Activated CD8-positive, alpha-beta memory T cell treated with anti-CD3 and anti-CD28 coated beads, Interleukin-2, amount 50 U/mL, for 4 hours (primary cell): Measurements from ENCODE around the gene PKP1.

ENCODE experiments used
- DNase-seq: peaks from one replicate; pipeline ENCODE4 v3.0.0-alpha.2; 2020

Gene PKP1

GRCh38 chr1:201311356-201312011, 28.2 kb downstream of the PKP1 start:
- DNase-seq = no peak

DNA sequence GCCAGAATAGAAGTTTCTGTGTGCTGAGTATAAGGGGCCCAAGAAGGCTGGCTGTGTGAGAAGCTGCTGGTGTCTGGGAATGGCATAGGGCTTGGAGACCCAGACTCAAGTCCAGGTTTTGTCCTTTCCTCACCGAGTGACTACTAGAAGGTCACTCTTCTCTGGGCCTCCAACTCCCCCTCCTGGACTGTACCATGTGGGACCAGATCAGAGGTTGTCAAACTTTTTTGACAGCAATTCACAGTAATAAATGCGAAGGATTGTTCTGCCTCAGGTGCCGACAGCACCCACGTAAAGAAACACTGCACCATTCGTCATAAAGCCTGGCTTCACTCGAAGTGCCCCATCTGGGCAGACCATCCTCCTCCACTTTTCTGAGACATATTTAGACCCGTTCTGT, 29.0 kb downstream of the PKP1 start:
- no peak for DNase-seq

GRCh38 chr1:201313086-201313485, 29.8 kb downstream of the PKP1 start:
- no peak for DNase-seq

- DNase-seq = no peak
Observed at GRCh38 chr1:201316556-201316955, 33.2 kb downstream of the PKP1 start.

- no peak for DNase-seq
Observed at GRCh38 chr1:201317551-201317950, 34.2 kb downstream of the PKP1 start.

DNA sequence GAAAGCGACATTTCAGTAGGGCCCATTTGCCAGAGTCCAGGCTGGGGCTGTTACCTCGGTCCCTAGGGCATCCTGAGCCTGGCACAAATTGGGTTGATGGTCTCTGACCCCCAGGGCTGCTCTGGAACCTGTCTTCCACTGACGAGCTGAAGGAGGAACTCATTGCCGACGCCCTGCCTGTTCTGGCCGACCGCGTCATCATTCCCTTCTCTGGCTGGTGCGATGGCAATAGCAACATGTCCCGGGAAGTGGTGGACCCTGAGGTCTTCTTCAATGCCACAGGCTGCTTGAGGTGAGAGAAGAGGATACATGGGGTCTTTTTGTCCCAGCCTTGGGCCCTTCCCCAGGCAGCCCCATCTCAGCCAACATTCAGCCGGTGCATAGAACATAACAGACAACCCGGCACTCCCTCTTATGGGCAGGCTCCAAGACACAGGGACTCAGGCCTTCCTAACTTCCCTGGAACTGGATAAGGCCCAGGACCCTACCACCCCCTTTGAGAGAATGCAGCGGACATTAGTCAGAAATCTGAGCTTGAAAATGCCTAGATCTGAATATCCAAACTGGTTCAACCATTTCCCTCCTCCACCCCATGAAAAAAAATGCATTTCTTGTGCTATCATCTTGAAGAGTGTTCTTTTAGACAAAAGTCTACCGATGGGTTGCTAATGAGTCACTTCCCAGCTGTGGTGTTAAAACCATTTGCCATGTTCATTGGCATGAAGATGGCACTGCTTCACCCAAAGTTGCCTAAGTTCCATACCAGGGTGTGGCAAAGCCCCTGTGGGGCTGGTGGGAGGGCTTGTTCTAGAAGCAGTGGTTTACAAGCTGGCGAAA, 35.4 kb downstream of the PKP1 start:
- DNase-seq = no peak

DNA sequence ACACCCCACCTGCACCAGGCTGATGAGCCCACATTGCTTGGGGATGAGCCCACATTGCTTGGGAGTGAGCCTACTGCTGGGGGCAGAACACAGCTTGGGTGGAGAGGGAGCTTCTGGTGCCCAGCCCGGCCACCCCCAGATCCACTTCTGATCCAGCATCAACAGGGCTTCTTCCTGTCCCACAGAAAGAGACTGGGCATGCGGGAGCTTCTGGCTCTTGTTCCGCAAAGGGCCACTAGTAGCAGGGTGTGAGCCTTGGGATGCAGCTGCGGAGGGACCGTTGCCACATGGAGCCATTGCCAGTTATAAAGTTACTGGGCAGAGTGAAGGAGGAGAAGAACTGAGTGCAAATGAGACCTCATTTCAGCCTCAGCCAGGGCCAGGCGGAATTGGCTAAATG, 36.3 kb downstream of the PKP1 start:
- no peak for DNase-seq

DNA sequence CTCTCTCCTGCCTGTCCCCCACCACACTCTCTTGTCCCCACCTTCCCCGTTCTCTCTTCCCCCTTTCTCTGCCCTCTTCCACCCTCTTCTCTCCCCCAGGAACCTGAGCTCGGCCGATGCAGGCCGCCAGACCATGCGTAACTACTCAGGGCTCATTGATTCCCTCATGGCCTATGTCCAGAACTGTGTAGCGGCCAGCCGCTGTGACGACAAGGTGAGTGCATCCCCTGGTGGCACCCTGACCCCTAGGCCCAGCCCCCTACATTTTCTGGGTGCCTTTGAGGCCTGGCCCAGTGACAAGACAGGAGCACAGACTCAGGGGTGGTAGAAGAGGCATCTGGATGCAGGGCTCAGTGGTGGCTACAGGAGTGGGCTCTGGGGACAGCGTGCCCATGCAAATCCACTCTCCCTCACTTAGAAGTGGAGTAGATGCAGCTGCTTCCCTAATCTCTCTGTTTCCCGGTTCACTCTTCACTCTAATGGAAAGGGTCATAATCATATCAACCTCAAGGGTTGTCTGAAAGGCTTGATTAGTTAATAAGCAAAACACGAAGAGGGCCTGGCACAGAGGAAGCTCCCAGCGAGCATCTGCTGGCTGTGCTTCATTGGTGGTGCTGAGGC, 37.0 kb downstream of the PKP1 start:
- no peak for DNase-seq

DNA sequence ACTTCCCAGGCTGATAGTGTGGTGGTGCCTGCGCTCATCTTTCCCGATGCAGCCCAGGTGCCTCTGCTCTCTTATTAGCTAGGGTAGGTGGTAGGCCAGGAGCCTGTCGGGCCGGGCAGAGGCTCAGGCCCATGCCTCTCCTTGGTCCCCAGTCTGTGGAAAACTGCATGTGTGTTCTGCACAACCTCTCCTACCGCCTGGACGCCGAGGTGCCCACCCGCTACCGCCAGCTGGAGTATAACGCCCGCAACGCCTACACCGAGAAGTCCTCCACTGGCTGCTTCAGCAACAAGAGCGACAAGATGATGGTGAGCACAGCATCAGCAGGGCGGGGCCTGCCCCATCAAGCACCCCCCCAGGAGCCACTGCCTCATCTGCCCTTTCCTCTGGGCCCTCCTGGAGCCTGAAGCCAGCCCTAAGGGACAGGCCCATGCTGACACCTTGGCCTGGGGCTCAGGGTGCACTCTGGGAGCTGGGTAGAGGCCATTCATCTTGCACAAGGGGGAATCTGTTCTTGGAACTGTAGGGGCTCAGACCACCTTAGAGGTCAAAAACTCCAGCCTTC, 38.6 kb downstream of the PKP1 start:
- no peak for DNase-seq

DNA sequence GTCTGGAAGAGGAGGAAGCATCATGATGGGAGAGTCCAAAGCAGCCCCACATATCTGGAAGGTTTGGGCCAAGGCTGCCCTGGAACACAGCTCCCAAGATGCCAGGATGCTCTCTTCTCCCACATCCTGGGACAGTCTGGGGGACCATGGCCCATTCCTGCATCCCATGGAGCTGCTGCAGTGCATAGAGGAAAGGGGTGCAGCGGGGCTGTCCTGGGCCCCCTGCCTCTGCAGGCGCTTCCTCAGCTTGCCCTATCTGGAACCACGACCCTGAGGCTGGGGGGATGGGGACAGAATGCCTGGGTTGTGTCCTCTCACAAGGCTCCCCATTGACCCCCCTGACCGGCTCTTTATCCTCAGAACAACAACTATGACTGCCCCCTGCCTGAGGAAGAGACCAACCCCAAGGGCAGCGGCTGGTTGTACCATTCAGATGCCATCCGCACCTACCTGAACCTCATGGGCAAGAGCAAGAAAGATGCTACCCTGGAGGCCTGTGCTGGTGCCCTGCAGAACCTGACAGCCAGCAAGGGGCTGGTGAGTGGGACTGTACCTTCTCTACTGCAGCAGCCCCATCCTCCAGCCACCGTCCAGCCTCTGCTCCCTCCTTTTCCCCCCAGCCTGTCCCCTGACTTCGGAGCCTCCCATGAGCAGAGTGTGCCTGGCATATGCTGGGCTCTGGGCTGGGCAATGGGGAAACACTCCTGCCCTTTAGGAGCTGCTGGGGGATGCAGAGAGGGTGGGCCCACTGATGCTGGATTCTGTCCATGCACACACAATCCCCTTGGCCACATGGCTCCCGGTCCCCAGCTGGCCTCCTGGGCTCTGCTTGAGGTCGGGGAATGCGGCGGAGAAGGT, 39.6 kb downstream of the PKP1 start:
- no peak for DNase-seq

DNA sequence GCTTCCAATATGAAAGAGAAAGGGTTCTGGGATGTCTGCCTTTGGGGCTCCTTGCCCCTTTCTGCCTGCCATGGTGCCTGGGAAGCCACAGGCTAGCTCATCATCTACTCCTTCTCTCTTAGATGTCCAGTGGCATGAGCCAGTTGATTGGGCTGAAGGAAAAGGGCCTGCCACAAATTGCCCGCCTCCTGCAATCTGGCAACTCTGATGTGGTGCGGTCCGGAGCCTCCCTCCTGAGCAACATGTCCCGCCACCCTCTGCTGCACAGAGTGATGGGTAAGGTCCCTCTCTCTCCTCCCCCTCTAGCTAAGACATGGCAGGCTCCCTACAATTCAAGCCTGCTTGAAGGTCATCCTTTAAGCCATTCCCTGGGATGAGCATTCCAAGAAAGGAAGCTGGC, 41.0 kb downstream of the PKP1 start:
- no peak for DNase-seq

DNA sequence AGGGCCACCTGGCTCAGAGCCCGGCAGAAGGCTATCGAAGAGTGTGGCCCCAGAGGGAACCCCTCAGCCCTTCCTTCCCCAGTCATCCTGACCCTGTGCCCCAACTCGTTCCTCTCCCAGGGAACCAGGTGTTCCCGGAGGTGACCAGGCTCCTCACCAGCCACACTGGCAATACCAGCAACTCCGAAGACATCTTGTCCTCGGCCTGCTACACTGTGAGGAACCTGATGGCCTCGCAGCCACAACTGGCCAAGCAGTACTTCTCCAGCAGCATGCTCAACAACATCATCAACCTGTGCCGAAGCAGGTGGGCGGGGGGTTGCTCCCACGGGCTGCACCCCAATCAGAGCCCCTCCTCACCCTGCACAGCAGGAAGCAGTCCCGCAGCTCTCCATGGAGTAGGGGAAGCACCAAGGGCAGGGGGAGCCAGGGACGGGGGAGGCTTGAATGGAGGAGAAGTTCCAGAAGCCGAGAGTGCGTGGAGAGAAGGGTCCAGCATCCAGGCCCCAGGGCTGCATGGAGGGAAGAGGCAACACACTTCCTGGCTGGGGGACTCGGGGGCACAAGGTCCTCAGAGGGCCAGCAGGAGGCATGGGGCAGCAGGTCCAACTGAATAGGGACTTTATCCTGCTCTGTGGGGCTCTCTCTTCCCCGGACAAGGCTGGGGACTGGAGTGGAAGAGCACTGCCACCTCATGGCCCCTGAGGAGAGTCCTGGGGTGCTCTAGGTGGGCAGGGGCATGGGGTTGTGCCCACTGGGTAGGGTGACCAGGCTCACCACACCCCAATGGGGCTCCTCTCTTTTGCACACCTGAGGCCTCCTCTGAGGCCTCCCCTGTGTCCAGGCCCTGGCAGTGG, 41.7 kb downstream of the PKP1 start:
- no peak for DNase-seq

- no peak for DNase-seq
Observed at GRCh38 chr1:201325678-201326060, 42.4 kb downstream of the PKP1 start.

DNA sequence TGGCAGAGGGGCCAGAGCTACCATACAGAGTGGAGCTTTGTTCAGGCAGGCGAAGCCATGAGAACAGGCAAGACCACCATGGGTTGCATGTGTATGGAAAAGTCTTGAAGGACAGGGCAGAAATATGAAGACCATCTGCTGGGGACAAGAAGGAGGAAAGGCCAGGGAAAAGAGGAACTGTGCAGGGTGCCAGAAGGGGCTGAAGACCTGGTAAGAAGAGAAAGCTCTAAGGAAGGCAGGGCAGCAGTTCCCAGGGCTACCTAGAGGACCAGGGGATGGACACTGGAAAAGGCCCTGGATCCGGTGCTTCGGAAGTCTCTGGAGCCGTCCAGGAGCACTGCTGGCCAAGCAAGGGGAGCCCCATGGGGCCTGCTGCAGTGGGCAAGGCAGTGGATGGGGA, 43.4 kb downstream of the PKP1 start:
- no peak for DNase-seq

DNA sequence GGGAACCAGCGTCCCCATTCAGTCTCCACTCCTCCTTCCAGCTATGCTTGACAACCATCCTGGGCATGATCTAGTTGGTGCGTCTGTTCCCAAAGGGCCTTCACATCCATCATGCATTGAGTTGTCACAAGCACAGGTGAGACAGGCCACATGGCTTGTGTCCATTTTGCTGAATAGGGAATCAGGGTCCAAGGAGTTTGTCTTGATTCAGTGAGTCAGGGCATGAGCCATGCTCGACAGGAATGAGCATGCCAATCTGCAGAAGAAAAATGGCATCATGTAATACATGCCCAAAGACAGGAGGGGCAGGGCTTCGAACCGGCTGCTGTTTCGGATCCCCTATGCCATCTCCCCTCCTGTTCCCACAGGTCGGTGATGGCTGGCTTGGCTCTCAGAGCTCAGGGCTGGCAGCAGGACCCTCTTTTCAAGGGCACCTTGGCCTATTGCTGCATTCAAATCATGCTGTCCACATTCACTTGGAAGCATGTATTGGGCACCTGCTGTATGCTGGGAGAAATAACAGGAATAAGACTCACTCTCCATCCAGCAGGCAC, 44.5 kb downstream of the PKP1 start:
- DNase-seq = no peak

DNA sequence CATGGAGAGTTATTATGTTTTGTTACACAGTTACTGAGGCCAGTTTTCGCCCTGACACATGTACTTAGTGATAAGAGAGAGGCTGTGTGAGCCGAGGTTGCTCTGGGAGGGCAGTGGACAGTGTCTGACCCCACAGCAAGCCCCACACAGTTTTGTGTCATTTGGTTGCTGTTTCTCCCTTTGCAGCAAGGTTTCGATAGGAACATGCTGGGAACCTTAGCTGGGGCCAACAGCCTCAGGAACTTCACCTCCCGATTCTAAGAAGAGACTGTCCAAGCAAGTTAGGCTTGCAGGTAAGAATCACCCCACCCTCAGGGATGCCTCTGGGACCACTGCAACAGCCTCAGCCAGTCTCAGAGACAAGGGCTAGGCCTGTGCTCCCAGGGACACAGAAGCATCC, 45.3 kb downstream of the PKP1 start:
- no peak for DNase-seq

DNA sequence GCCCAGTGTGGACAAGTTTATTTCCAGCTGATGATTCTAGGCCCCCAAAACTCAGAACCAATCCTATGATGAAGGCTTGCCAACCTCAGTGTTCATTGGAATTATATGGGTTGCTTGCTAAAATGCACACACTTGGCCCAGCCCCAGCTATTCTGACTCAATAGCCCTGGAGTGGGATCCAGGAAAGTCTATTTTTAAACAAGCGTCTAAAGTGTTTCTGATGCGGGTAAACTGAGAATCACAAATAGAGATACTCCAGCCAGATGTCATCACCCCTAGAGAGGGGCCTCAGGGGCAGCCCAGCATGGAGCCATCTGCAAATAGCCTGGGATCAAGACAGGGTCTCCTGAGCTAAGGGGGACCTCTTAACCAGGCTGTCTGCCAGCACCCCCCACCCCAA, 46.0 kb downstream of the PKP1 start:
- no peak for DNase-seq

DNA sequence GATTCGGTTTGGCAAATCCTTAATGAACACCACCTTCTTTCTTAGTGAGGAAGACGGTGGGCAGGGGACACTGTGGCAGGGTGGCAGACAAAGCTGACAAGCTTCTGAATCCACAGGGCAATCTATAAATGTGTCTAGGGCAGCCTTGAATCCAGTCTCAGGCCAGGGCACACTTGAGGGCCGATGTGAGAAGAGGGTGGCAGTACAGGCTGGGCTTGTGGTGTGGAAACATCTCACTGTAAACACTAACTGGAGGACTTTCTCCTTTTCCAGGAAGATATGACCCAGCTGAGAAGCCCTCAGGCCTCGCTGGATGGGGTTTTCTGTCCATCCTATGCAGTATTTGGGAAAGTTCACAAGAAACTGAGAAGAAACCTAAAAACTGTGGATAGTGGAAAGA, 46.5 kb downstream of the PKP1 start:
- DNase-seq = no peak

DNA sequence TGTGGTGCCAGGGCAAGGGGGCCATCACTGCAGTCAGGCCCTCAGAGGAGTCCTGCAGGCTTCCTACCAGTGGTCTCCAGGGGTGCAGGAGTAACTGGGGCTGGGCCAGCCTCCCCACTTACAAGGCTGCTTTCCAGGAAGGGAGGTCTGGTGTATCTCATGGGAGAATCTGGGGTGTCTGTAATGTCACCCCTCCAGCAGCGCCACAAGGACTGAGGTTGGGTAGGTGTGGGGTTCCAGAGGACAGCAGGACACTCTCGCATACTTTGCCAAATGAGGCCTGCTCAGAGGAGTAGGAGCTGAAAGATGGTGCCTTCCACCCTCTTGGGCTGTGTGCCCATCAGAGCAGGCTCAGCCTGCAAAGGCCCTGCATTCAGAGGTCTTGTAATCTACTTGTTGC, 47.2 kb downstream of the PKP1 start:
- no peak for DNase-seq

DNA sequence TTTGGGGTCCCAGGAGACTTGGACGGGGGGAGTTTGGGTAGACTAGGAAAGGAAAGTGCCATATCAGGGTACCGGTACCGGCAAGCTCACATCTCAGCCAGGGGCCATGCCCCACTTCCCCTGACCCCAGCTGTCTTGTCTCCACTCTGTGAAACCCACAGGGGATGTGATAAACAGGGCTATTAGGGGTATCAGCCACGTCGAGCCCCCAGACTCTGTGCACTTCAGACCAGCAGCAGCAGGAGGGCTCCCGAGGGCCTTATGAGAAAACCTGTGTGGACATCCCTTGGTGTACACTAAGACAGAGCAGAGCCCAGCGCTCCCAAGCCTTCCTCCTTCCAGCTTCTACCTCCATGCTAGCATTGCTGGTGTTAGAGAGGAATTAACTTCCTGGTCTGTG, 47.9 kb downstream of the PKP1 start:
- DNase-seq = no peak

DNA sequence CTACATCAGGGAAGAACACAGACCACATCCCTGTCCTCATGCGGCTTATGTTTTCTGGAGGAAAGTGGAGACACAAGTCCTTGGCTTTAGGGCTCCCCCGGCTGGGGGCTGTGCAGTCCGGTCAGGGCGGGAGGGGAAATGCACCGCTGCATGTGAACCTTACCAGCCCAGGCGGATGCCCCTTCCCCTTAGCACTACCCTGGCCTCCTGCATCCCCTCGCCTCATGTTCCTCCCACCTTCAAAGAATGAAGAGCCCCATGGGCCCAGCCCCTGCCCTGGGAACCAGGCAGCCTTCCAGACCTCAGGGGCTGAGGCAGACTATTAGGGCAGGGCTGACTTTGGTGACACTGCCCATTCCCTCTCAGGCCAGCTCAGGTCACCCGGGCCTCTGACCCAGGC, 48.7 kb downstream of the PKP1 start:
- no peak for DNase-seq
